IMR-90 (cell line): Measurements from ENCODE around the gene GALK1. TPM values are rescaled to one million over a fixed set of nuclear protein-coding genes. Genes with fewer than 3 reads are reported as not detected.

Experiments
- ATAC-seq: fragments of 200-7000 bp; cut with Tn5 transposase; 2 replicates; pipeline ENCODE4 v1.9.1; 2020; ENCODE audit warnings: low read depth, mild to moderate bottlenecking, moderate library complexity
- BruUV-seq: library from RNA; stranded (reverse); fragments of 400-500 nt; replicated peaks from 2 replicates; lab custom pipeline; 2021; lab: Mats Ljungman, UMichigan
- CTCF ChIA-PET: fragments of 300-600 bp; formaldehyde crosslinking; extraction: SDS; loops from one replicate; lab custom pipeline; 2021; ENCODE audit warnings: antibody characterized with exemption; lab: Yijun Ruan, JAX
- POLR2A ChIA-PET: fragments of 300-600 bp; sonication (Branson Sonifier 250); formaldehyde crosslinking; loops from one replicate; lab custom pipeline; 2022; ENCODE audit warnings: antibody characterized with exemption; ENCODE audit not compliant: unreplicated experiment; lab: Charles Lee
- DNase-seq: peaks from one replicate; pipeline ENCODE4 v3.0.0; 2013
- H2AFZ ChIP-seq: replicated peaks from 2 replicates; pipeline ENCODE3; 2013; ENCODE audit warnings: low read length, mild to moderate bottlenecking; ENCODE audit not compliant: poor library complexity
- H2AK5ac ChIP-seq: 2 replicates; pipeline ENCODE4 v1.6.1; 2013; ENCODE audit warnings: low read depth, low read length, inconsistent platforms
- H2AK9ac ChIP-seq: replicated peaks from 2 replicates; pipeline ENCODE3; 2013; ENCODE audit warnings: mild to moderate bottlenecking, low read depth, low read length, moderate library complexity; ENCODE audit not compliant: poor library complexity
- H2BK120ac ChIP-seq: 2 replicates; pipeline ENCODE4 v1.6.1; 2013; ENCODE audit warnings: low read depth, low read length, inconsistent platforms
- H2BK15ac ChIP-seq: 3 replicates; pipeline ENCODE4 v1.6.1; 2013; ENCODE audit warnings: low read depth, low read length, inconsistent platforms
- H2BK20ac ChIP-seq: 2 replicates; pipeline ENCODE4 v1.6.1; 2013; ENCODE audit warnings: low read depth, mild to moderate bottlenecking, inconsistent platforms, low read length, moderate library complexity
- H2BK5ac ChIP-seq: 2 replicates; pipeline ENCODE4 v1.6.1; 2013; ENCODE audit warnings: mild to moderate bottlenecking, low read depth, low read length, inconsistent platforms; ENCODE audit not compliant: poor library complexity, severe bottlenecking
- H3K14ac ChIP-seq: replicated peaks from 2 replicates; pipeline ENCODE4 v1.6.1; 2013; ENCODE audit warnings: low read depth, low read length, inconsistent platforms
- H3K18ac ChIP-seq: 2 replicates; pipeline ENCODE4 v1.6.1; 2013; ENCODE audit warnings: low read depth, low read length, control low read depth
- H3K23ac ChIP-seq: 2 replicates; pipeline ENCODE4 v1.6.1; 2013; ENCODE audit warnings: low read depth, low read length, inconsistent platforms
- H3K27ac ChIP-seq: 2 replicates; pipeline ENCODE4 v1.5.1; 2013; ENCODE audit warnings: mild to moderate bottlenecking, control low read depth, low read length; ENCODE audit not compliant: insufficient read depth
- H3K27me3 ChIP-seq: 2 replicates; pipeline ENCODE4 v1.6.1; 2013; ENCODE audit warnings: low read length; ENCODE audit not compliant: control insufficient read depth, insufficient read depth
- H3K36me3 ChIP-seq: 2 replicates; pipeline ENCODE4 v1.6.1; 2013; ENCODE audit warnings: low read length, mixed read lengths; ENCODE audit not compliant: control insufficient read depth, insufficient read depth
- H3K4ac ChIP-seq: 2 replicates; pipeline ENCODE4 v1.6.1; 2013; ENCODE audit warnings: low read depth, low read length, inconsistent platforms
- H3K4me1 ChIP-seq: 2 replicates; pipeline ENCODE4 v1.6.1; 2013; ENCODE audit warnings: low read length, mixed read lengths; ENCODE audit not compliant: control insufficient read depth, insufficient read depth
- H3K4me2 ChIP-seq: 2 replicates; pipeline ENCODE4 v1.6.1; 2013; ENCODE audit warnings: low read depth, mild to moderate bottlenecking, control low read depth, low read length, moderate library complexity
- H3K4me3 ChIP-seq: 2 replicates; pipeline ENCODE4 v1.5.1; 2013; ENCODE audit warnings: low read depth, mild to moderate bottlenecking, control low read depth, low read length, moderate library complexity; ENCODE audit not compliant: insufficient read depth
- H3K56ac ChIP-seq: 2 replicates; pipeline ENCODE4 v1.6.1; 2013; ENCODE audit warnings: low read length, inconsistent platforms; ENCODE audit not compliant: insufficient read depth; ENCODE audit errors: extremely low read depth
- H3K79me1 ChIP-seq, 2 experiments: 2 replicates each; pipeline ENCODE4 v1.6.1; 2013; ENCODE audit warnings: low read length in 2 of 2, inconsistent platforms in 1 of 2, low read depth in 1 of 2
- H3K9ac ChIP-seq: 2 replicates; pipeline ENCODE4 v1.6.1; 2013; ENCODE audit warnings: low read depth, low read length, control low read depth
- H3K9me1 ChIP-seq: 2 replicates; pipeline ENCODE4 v1.6.1; 2013; ENCODE audit warnings: low read length, inconsistent platforms; ENCODE audit not compliant: insufficient read depth
- H3K9me3 ChIP-seq: 2 replicates; pipeline ENCODE4 v1.6.1; 2013; ENCODE audit warnings: low read length; ENCODE audit not compliant: control insufficient read depth, insufficient read depth
- H4K20me1 ChIP-seq: 2 replicates; pipeline ENCODE4 v1.6.1; 2013; ENCODE audit warnings: low read length, inconsistent platforms; ENCODE audit not compliant: insufficient read depth
- H4K5ac ChIP-seq: 2 replicates; pipeline ENCODE4 v1.6.1; 2013; ENCODE audit warnings: mild to moderate bottlenecking, low read depth, low read length, control low read depth
- H4K8ac ChIP-seq, 2 experiments: 2 replicates each; pipeline ENCODE4 v1.6.1; 2013; ENCODE audit warnings: low read depth in 2 of 2, low read length in 2 of 2, control low read depth in 1 of 2, inconsistent platforms in 1 of 2
- H4K91ac ChIP-seq: 2 replicates; pipeline ENCODE4 v1.6.1; 2013; ENCODE audit warnings: low read depth, low read length, inconsistent platforms; ENCODE audit not compliant: insufficient read depth
- BHLHE40 ChIP-seq: fragments of 150-350 bp; IDR thresholded peaks from 2 replicates; pipeline ENCODE4 v1.6.1; 2016; ENCODE audit warnings: mild to moderate bottlenecking, low read depth, low read length
- CEBPB ChIP-seq: IDR thresholded peaks from 2 replicates; pipeline ENCODE4 v1.6.1; 2012; ENCODE audit warnings: low read depth, low read length, improper control_type of control experiment
- CHD1 ChIP-seq: IDR thresholded peaks from 2 replicates; pipeline ENCODE4 v1.6.1; 2012; ENCODE audit warnings: low read depth, low read length, improper control_type of control experiment
- FOS ChIP-seq: fragments of 150-350 bp; IDR thresholded peaks from 2 replicates; pipeline ENCODE4 v1.6.1; 2016; ENCODE audit warnings: low read depth, low read length
- MAFK ChIP-seq: IDR thresholded peaks from 2 replicates; pipeline ENCODE4 v1.6.1; 2012; ENCODE audit warnings: low read depth, low read length, improper control_type of control experiment
- MAZ ChIP-seq: IDR thresholded peaks from 2 replicates; pipeline ENCODE4 v1.6.1; 2012; ENCODE audit warnings: low read depth, mild to moderate bottlenecking, low read length, improper control_type of control experiment, moderate library complexity, borderline replicate concordance
- MXI1 ChIP-seq: IDR thresholded peaks from 2 replicates; pipeline ENCODE4 v1.6.1; 2012; ENCODE audit warnings: low read depth, mild to moderate bottlenecking, low read length, moderate library complexity, borderline replicate concordance
- NFE2L2 ChIP-seq: fragments of 150-350 bp; IDR thresholded peaks from 2 replicates; pipeline ENCODE4 v1.6.1; 2016; ENCODE audit warnings: low read depth, mild to moderate bottlenecking, low read length
- POLR2A ChIP-seq: IDR thresholded peaks from 2 replicates; pipeline ENCODE4 v1.6.1; 2012; ENCODE audit warnings: mild to moderate bottlenecking, low read depth, low read length
- RAD21 ChIP-seq: IDR thresholded peaks from 2 replicates; pipeline ENCODE4 v1.6.1; 2012; ENCODE audit warnings: low read length, improper control_type of control experiment
- RCOR1 ChIP-seq: IDR thresholded peaks from 2 replicates; pipeline ENCODE4 v1.6.1; 2012; ENCODE audit warnings: mild to moderate bottlenecking, low read length, improper control_type of control experiment; ENCODE audit not compliant: insufficient replicate concordance
- RFX5 ChIP-seq: IDR thresholded peaks from 2 replicates; pipeline ENCODE4 v1.8.0; 2012; ENCODE audit warnings: low read depth, mild to moderate bottlenecking, low read length, moderate library complexity
- WGBS, 2 experiments: methylation state at CpG; one replicate each; pipeline versions ENCODE4 v1.1.5 to v1.1.7; 2013; ENCODE audit warnings: missing lambda C conversion rate in 2 of 2; ENCODE audit not compliant: insufficient read length in 1 of 2; ENCODE audit errors: extremely low coverage in 2 of 2; 5-methylcytosine and 5-hydroxymethylcytosine counted together
- dilution Hi-C: fragments of 300-500 bp; cut with HindIII; formaldehyde crosslinking; loops from one replicate; pipeline ENCODE4 v1.14.3; 2018; ENCODE audit warnings: low sequenced_read_pairs; ENCODE audit not compliant: unreplicated experiment
- in situ Hi-C: fragments of 300-500 bp; cut with MboI; formaldehyde crosslinking; loops from 3 replicates; pipeline ENCODE4 v1.14.3; 2019; ENCODE audit warnings: low sequenced_read_pairs, inconsistent platforms, mixed read lengths
- intact Hi-C: fragments of 100-400 bp; cut with micrococcal nuclease; formaldehyde crosslinking; loops from 2 replicates; pipeline ENCODE4 v1.10.0; 2022
- polyA plus RNA-seq, 3 experiments: library from polyadenylated mRNA; depleted of rRNA; stranded (reverse); fragments of >200 nt; gene quantifications; 2 replicates each; pipeline ENCODE4 v1.2.3, GENCODE V29; 2012; ENCODE audit warnings: low replicate concordance in 1 of 3
- total RNA-seq: library from RNA; depleted of rRNA; stranded (reverse); fragments of >200 nt; gene quantifications from 2 replicates; pipeline ENCODE4 v1.2.3, GENCODE V29; 2012
- TF ChIP-seq, protein P1 (sequence below): fragments of 150-350 bp; IDR thresholded peaks from 2 replicates; pipeline ENCODE4 v1.6.1; 2016; ENCODE audit warnings: low read depth, mild to moderate bottlenecking, low read length, moderate library complexity, borderline replicate concordance
- TF ChIP-seq, protein P2 (sequence below): conservative IDR thresholded peaks from 2 replicates; pipeline ENCODE4 v1.5.1; 2012; ENCODE audit warnings: mild to moderate bottlenecking, low read depth, low read length, improper control_type of control experiment
- TF ChIP-seq, protein P3 (sequence below): fragments of 150-350 bp; IDR thresholded peaks from 2 replicates; pipeline ENCODE4 v1.6.1; 2017; ENCODE audit warnings: mild to moderate bottlenecking, antibody characterized with exemption, low read length, low read depth

The GALK1 gene
- total and polyA plus RNA-seq, 2 of the 4 experiments (the other 2 are of a cell fraction), result 19.9 to 21.9 TPM

DNA sequence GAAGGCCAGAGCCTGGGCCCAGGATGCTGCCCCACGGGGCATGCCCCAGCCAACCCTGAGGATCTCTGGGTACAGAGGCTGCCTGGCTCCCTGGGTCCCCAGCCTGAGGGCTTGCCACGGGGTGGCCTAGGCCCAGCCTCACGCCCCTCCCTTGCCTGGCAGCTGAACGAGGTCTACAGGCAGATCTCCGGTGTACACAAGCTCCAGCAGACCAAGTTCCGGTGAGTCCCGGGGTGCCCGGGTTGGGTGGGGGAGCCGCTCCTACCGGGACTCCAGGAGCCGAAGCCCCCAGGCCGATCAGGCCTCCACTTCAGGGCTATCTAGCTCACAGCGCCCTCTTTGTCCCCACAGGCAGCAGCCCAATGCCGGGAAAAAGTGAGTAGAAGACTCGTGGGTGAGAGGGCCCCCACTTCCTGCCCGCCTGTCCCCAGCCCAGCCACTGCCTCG is 24.3 kb downstream of the GALK1 start:
- Histone ChIP-seq H3K27ac (no peak overlapping the region), H3K9me1 (no peaks in the 10 kb centered on the region), H2BK5ac (no peak overlapping the region), H3K4me2 (no peak overlapping the region), H3K27me3 (peaks cover 2% of the 10 kb centered on the region; the same call in 1 of the 2 replicates), H2AFZ (peak overlapping the region; percentile 51), H4K20me1 (no peaks in the 10 kb centered on the region), H3K14ac (no peak overlapping the region), H3K56ac (no peak overlapping the region), H3K4me1 (no peaks in the 10 kb centered on the region), H3K9me3 (no peaks in the 10 kb centered on the region), H2AK5ac (no peak overlapping the region), H4K8ac (no peak overlapping the region), H3K36me3 (no peaks in the 10 kb centered on the region), H4K5ac (no peak overlapping the region), H3K79me1 (no peaks in the 10 kb centered on the region), H3K4me3 (no peak overlapping the region), H2BK20ac (no peak overlapping the region), H3K23ac (no peak overlapping the region), H3K9ac (no peak overlapping the region), H4K91ac (no peak overlapping the region), H2AK9ac (no peak overlapping the region), H3K18ac (no peak overlapping the region), H3K4ac (no peak overlapping the region), H2BK120ac (no peak overlapping the region), H2BK15ac (no peak overlapping the region)
- no peak for DNase-seq
- TF ChIP-seq RAD21 (no peak), POLR2A (no peak), MXI1 (no peak), RFX5 (no peak), MAZ (no peak), RCOR1 (no peak), BHLHE40 (no peak), NFE2L2 (no peak), CEBPB (no peak), FOS (no peak), MAFK (no peak), CHD1 (no peak)
- TF ChIP-seq, protein P1, sequence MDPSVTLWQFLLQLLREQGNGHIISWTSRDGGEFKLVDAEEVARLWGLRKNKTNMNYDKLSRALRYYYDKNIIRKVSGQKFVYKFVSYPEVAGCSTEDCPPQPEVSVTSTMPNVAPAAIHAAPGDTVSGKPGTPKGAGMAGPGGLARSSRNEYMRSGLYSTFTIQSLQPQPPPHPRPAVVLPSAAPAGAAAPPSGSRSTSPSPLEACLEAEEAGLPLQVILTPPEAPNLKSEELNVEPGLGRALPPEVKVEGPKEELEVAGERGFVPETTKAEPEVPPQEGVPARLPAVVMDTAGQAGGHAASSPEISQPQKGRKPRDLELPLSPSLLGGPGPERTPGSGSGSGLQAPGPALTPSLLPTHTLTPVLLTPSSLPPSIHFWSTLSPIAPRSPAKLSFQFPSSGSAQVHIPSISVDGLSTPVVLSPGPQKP, result no peak
- TF ChIP-seq, protein P2, sequence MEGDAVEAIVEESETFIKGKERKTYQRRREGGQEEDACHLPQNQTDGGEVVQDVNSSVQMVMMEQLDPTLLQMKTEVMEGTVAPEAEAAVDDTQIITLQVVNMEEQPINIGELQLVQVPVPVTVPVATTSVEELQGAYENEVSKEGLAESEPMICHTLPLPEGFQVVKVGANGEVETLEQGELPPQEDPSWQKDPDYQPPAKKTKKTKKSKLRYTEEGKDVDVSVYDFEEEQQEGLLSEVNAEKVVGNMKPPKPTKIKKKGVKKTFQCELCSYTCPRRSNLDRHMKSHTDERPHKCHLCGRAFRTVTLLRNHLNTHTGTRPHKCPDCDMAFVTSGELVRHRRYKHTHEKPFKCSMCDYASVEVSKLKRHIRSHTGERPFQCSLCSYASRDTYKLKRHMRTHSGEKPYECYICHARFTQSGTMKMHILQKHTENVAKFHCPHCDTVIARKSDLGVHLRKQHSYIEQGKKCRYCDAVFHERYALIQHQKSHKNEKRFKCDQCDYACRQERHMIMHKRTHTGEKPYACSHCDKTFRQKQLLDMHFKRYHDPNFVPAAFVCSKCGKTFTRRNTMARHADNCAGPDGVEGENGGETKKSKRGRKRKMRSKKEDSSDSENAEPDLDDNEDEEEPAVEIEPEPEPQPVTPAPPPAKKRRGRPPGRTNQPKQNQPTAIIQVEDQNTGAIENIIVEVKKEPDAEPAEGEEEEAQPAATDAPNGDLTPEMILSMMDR, result no peak
- TF ChIP-seq, protein P3, sequence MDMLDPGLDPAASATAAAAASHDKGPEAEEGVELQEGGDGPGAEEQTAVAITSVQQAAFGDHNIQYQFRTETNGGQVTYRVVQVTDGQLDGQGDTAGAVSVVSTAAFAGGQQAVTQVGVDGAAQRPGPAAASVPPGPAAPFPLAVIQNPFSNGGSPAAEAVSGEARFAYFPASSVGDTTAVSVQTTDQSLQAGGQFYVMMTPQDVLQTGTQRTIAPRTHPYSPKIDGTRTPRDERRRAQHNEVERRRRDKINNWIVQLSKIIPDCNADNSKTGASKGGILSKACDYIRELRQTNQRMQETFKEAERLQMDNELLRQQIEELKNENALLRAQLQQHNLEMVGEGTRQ, result no peak
- POLR2A ChIA-PET, result no interaction called here
- no TSS peak for BruUV-seq
- WGBS, 2 experiments, result 100% methylated on average over 3 of the region's 17 CpGs; no CpG with 5 or more reads in 1 of the 2 experiments
- dilution Hi-C loops (no loop called here), intact Hi-C loops (no loop called here), in situ Hi-C loops (loop anchor here (10.0 kb wide), 1 partner anchor 316 kb away; no protein-coding TSS in a partner anchor)
- no peak for ATAC-seq
- CTCF ChIA-PET, result no interaction called here
